ENCODE data around the gene SLC37A4.
"Not testable (repeated sequence)": the region's sequence is repeated elsewhere in the genome, so short reads cannot be mapped to it uniquely, and the experiment has no call there.

Gene SLC37A4

DNA sequence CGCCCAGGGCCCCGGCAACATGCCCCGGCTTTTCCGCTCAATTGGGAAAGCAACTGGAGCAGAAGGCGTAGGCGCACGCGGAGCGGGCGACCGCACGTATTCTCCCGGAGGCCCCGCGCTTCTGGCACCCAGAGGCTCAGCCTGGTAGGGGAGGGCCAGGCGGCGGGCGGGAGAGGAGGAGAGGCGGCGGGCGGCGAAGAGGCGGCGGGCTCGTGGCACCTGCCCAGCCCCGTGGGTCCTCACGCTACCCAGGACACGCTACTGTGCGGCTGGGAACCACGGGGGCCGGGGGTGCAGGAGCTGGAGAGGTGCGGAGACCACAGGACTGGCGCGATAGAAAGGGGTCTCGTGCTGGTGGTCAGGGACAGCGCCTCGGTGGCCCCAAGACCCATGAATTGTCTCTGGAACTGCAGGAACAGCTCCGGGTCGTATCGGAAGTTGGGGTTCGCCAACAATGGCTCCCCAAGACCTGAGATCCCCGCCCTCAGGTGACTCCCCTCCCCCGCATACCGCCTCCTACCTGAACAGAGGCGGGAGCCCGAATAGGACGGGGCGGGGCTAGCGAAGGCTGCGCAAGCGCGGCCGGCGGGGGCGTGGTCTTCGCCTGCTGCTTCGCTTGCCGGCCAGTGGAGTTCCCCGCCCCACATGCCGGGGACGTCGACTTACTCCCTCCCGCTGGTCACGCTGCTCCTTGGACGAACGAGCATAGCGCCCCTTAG lies at the start of gene SLC37A4:
TSS of gene SLC37A4 (minus strand) at position 549 of the 719 bp plus-strand sequence.
- peak; percentile 99 for DNase-seq (ENCODE audit: low spot score)

DNA sequence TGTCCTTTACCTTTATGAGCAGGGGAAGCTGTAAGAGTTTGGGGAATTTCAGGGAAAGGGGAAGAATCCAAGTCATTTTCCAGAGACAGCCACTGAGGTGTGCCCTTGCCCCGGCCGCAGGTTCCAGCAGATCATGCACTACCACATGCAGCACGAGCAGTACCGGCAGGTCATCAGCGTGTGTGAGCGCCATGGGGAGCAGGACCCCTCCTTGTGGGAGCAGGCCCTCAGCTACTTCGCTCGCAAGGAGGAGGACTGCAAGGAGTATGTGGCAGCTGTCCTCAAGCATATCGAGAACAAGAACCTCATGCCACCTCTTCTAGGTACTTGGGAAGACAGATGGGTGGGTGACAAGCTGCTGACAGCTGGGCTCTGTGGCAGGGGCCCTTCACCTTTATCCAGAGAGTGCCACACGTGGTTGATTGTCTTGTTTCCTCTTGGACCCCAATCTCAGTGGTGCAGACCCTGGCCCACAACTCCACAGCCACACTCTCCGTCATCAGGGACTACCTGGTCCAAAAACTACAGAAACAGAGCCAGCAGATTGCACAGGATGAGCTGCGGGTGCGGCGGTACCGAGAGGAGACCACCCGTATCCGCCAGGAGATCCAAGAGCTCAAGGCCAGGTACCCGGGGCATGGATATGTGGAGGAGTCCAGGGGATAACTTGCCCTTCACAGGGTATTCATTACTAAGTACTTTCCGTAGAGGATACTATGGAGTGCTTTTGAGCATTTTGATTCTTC lies 48.2 kb upstream of the SLC37A4 start:
- DNase-seq (ENCODE audit: low spot score) = no peak

- DNase-seq (ENCODE audit: low spot score) = no peak
These were observed 47.2 kb upstream of the SLC37A4 start for GRCh38 chr11:119077839-119078238.

DNA sequence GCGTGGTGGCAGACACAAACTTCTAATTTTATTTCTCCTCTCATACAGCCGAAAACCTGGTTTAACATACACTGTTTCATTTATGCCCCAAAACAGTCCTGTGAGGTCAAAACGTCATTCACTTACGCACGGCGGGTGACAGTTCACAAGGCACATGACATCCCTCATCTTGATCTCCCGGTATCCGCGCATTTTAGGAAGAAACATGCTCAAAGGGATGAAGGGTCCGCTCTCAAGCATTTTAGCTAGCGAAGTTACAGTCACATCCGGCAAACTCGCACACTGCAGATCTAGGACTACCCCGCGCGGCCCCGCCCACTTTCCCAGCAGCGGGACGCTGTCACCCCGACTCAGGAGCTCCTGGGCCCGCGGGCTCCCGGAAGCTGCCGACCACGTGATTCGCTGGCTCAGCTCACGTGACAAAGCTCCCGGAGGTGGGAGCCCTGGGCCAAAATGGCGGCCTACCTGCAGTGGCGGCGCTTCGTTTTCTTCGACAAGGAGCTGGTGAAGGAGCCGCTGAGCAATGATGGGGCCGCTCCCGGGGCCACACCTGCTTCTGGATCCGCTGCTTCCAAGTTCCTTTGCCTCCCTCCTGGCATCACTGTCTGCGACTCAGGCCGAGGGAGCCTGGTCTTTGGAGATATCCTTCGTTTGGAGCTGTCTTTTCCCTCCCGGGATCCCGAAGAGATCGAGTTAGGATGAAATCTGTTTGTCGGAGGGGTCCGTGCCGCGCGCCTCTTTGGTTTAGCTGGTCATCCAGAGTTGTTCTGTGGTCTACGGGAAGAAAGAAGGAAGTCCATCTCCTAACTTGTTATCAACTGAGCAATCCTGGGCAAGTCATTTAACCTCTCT lies 36.9 kb upstream of the SLC37A4 start, which contains the start of gene VPS11:
TSS of gene VPS11 (plus strand) at position 448 of the 852 bp plus-strand sequence. CDS start at position 454, 6 bp downstream.
- peak; percentile 96 for DNase-seq (ENCODE audit: low spot score)

DNA sequence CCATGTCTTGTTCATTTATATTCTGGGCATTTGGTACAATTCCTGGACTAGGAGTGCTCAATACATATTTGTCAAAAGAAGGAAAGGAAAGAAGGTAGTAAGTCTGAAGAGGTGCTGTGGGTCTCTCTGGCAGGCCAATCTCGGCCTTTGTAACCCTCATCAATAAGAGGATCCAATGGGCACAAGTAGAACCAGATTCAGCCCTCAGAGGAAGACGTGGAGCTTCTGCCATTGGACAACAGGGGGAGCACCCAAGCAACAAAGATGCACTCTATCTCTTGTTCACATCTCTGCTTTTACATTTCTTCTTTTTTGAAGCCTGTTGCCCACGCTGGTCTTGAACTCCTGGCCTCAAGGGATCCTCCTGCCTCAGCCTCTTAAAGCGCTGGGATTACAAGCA lies 34.7 kb upstream of the SLC37A4 start:
- peak; percentile 57 for DNase-seq (ENCODE audit: low spot score)

DNA sequence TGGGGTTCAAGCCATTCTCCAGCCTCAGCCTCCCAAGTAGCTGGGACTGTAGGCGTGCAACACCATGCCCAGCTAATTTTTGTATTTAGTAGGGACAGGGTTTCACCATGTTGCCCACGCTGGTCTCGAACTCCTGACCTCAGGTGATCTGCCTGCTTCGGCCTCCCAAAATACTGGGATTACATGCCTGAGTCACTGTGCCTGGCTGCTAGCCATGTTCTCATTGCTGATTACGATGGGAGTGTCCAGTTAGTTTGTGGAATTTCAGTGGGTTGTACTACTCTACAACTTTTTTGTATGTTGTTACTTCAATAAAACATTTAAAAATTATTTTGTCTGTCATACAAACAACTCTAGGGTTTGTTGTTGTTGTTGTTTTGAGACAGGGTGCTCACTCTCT lies 32.1 kb upstream of the SLC37A4 start:
- DNase-seq (ENCODE audit: low spot score) = no peak

- DNase-seq (ENCODE audit: low spot score) = no peak
These were observed 30.6 kb upstream of the SLC37A4 start for GRCh38 chr11:119061256-119061655.

- not testable (repeated sequence) for DNase-seq (ENCODE audit: low spot score)
These were observed 28.5 kb upstream of the SLC37A4 start for GRCh38 chr11:119059128-119059527.

GRCh38 chr11:119057000-119057769 lies 26.5 kb upstream of the SLC37A4 start, which contains the start of gene HYOU1:
HYOU1 (minus strand) TSS chr11:119057205; CDS start chr11:119056160, 1,045 bp downstream.
- DNase-seq (ENCODE audit: low spot score) = peak; percentile 98

DNA sequence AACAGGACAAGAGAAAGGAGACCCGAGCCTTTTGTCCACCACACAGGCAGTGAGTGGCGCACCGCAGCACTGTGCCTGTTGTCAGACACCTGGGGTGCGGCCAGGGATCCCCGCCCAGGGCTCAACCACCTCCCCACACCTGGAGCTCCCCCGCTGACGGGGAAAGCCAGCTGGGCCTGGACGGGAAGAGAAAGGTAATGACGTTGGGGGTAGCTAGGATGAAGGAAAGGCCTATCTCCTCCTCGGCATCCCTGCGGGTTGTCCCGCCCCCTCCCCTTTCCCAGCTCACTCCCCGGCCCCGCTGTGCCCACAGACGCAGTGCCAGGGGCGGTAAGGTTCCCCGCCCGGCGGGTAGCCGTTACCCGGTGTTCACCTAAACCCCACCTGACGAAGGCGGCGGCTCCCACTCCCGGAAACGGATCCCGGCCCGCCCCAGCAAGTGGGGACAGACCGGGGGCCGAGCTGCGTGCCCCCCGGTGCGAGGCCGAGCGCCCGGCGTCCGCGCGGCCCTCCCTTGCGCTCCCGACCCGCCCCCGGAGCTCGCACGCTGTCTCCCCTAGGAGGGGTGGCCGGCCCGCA lies 25.8 kb upstream of the SLC37A4 start:
- peak; percentile 42 for DNase-seq (ENCODE audit: low spot score)

GRCh38 chr11:119055901-119056300 lies 25.2 kb upstream of the SLC37A4 start:
- no peak for DNase-seq (ENCODE audit: low spot score)

- DNase-seq (ENCODE audit: low spot score) = no peak
These were observed 23.7 kb upstream of the SLC37A4 start for GRCh38 chr11:119054418-119054817.

DNA sequence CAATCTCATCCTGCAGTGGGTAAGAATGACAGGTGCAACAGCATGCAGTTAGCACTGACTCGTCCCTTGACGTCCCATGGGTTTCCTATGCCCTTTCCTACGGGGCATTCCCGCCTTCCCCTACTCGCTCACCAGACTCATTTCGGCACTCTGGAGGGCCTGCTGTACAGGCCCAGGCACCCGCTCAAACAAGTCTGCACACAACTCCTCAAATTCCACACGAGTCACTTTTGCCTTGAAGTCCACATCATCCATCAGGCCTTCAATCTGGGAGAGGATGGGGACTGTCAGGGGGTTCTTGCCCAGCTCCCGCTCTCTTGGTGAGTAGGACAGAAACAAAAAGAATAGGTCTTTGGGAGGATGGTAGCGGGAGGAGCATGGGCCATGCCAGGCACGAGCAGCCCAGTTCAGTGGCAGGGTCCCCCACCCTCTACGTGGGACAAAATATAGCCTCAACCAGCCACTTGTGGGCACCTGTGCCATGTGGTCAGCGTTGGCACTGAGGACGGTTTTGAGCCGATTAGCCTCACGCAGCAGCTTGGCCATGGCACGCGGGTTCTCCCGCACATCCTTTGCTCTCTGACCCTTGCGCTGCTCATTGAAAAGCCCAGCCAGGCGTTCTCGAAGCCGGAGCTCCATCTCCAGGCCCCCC lies 21.6 kb upstream of the SLC37A4 start:
- no peak for DNase-seq (ENCODE audit: low spot score)

GRCh38 chr11:119051440-119052162 lies 20.9 kb upstream of the SLC37A4 start:
- peak; percentile 15 for DNase-seq (ENCODE audit: low spot score)

DNA sequence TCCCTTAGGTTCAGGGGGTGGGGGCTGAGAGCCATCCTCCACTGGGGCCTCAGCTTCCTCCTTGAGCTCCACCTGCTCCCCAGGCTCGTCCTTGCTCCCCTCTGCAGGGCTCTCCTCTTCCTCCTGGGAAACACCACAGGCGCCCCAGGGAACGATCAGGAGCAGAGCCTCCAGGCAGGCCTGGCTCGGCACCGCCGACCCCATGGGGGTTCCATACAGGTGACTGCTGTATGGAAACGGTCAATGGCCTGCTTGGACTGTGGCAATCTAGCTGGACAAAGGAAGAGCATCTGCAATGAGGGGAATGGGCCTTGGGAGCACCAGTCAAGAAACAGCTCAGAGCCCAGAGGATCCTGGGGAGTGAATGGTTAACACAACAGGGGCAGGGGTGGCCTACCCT lies 18.4 kb upstream of the SLC37A4 start:
- no peak for DNase-seq (ENCODE audit: low spot score)

DNA sequence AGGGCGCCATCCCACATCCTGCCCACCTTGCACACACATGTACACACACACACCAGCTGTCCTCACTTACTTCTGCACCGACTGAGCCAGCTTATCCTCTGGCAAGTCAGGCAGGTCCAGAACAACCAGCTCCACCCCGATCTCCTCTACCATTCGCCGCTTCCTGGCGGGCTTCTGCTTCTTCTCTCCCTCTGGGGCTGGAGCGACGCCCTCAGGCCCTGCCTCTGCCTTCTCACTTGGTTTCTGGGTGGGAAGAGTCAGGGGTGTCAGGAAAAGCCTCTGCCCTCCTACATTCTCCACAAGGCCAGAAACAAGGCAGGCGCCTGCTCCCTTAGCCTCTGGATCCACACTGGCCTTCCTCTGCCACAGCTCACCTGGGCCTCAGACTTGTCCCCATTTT lies 18.0 kb upstream of the SLC37A4 start:
- DNase-seq (ENCODE audit: low spot score) = no peak

- no peak for DNase-seq (ENCODE audit: low spot score)
These were observed 16.5 kb upstream of the SLC37A4 start for GRCh38 chr11:119047205-119047604.

DNA sequence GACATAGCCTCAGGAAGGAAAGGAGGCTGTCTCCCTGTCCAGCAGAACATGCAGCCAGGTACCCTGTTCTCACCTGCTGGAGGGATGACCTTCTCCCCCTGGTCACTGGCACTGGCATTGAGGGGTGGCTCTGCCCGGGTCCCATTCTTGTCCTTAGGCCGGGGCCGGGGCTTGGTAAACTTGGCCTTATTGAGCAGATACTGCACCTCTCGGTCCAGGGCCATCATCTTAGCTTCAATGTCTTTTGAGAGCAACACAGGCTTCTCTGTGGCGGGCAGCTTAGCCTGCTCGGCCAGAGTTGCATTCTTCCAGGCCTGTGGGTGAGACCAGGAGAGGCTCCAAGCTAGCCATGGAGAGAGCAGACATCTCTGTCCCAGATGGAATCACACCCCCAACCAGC lies 15.8 kb upstream of the SLC37A4 start:
- DNase-seq (ENCODE audit: low spot score) = no peak

GRCh38 chr11:119044708-119045107 lies 14.0 kb upstream of the SLC37A4 start:
- no peak for DNase-seq (ENCODE audit: low spot score)

GRCh38 chr11:119042927-119043326 lies 12.2 kb upstream of the SLC37A4 start:
- DNase-seq (ENCODE audit: low spot score) = no peak

Measured in CD4-positive, alpha-beta T cell treated with Interleukin-15 for 4 hours (primary cell).